ENCODE measurements around the gene TTLL4.

- no peak for TF ChIP-seq CTCF (IDR thresholded peaks at IDR 0.05; ENCODE audit: insufficient read depth, low read length, poor library complexity, severe bottlenecking)
- no peak for TF ChIP-seq EZH2phosphoT487 (conservative IDR thresholded peaks at IDR 0.05; ENCODE audit: low read length)
These were observed 25.9 kb downstream of the TTLL4 start for GRCh38 chr2:218736531-218736930.

Data from SU-DHL-6 (cell line).